ENCODE results near the gene WASF1.

GRCh38 chr6:110211753-110212152, 32.3 kb upstream of the WASF1 start:
- TF ChIP-seq CTCF (conservative IDR thresholded peaks at IDR 0.05; ENCODE audit: low read length) = no peak
- TF ChIP-seq EZH2phosphoT487 (IDR thresholded peaks at IDR 0.05; ENCODE audit: borderline replicate concordance) = no peak
